Measurements from ENCODE around the gene CASK.

The CASK gene

DNA sequence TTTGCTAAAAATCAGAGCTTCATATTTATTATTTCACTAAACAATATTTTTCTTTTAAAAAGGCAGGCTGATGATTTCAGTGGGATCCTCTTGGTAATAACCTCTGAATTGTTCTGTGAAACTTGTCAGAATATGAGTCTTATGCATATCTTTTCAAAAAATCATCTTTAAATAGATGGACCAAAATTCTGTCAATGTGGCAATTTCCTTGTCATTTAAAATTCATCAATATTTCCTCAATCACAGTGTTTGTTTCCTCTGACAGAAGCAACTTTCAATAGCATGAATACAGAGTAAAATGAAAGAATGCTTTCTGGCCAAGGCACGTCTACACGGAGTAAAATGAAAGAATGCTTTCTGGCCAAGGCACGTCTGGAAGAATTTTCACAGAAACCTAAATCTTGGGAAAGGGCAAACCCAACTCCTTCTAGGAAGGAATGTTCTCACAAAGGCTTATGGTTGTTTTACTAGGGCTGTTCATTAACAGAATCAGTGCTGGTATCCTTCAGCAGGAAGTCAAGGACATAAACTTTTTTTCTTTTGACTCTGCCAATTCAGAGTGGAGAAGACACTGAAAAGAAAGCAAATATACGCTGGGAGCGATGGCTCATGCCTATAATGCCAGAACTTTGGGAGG, 333.6 kb downstream of the CASK start:
- H3K4me3 ChIP-seq, result no peak overlapping the region
- no peak overlapping the region for H3K9ac ChIP-seq (ENCODE audit: insufficient read length)
- no peak for TF ChIP-seq POLR2AphosphoS5 (IDR thresholded peaks at IDR 0.05; ENCODE audit: borderline replicate concordance, low read depth, low read length)
- no peak for TF ChIP-seq EZH2 (IDR thresholded peaks at IDR 0.05)
- no peak for TF ChIP-seq FOXP2 (optimal IDR thresholded peaks at IDR 0.05; ENCODE audit: control extremely low read depth, extremely low read length, insufficient read depth)

DNA sequence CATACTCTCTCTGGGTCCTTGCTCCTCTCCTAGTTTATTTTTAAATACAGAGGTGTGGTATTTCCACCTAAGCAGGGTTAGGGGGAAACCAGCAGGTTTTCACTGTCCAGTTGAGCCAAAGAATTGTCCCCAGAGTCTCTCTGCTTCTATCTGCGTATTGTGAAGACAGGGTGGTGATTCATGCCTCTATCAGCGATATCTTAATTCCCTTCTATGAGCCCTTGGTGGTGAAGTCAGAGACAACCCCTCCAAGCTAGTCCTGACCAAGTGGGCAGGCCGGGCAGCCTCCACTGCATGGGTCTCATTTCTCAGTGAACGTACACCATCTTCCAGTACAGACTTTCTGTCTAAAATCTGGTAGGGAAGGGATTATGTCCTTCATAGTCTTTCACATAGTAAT, 335.1 kb downstream of the CASK start:
- Histone ChIP-seq H3K9me3 (ENCODE audit: low read depth, low read length) (no peaks in the 10 kb centered on the region), H3K36me3 (ENCODE audit: insufficient read depth, low read length) (no peaks in the 10 kb centered on the region), H3K9ac (ENCODE audit: insufficient read length) (no peak overlapping the region), H3K27ac (no peak overlapping the region), H3K4me3 (no peak overlapping the region)
- DNase-seq (ENCODE audit: low read depth, low spot score), result no peak
- TF ChIP-seq EZH2 (IDR thresholded peaks at IDR 0.05) (no peak), POLR2AphosphoS5 (IDR thresholded peaks at IDR 0.05; ENCODE audit: borderline replicate concordance, low read depth, low read length) (no peak), FOXP2 (optimal IDR thresholded peaks at IDR 0.05; ENCODE audit: control extremely low read depth, extremely low read length, insufficient read depth) (no peak)

More for the DNA sequence above, 333.6 kb downstream of the CASK start:
- H3K27ac ChIP-seq, result no peak overlapping the region
- DNase-seq (ENCODE audit: low read depth, low spot score), result no peak
- no peaks in the 10 kb centered on the region for H3K36me3 ChIP-seq (ENCODE audit: insufficient read depth, low read length)
- no peaks in the 10 kb centered on the region for H3K9me3 ChIP-seq (ENCODE audit: low read depth, low read length)

DNA sequence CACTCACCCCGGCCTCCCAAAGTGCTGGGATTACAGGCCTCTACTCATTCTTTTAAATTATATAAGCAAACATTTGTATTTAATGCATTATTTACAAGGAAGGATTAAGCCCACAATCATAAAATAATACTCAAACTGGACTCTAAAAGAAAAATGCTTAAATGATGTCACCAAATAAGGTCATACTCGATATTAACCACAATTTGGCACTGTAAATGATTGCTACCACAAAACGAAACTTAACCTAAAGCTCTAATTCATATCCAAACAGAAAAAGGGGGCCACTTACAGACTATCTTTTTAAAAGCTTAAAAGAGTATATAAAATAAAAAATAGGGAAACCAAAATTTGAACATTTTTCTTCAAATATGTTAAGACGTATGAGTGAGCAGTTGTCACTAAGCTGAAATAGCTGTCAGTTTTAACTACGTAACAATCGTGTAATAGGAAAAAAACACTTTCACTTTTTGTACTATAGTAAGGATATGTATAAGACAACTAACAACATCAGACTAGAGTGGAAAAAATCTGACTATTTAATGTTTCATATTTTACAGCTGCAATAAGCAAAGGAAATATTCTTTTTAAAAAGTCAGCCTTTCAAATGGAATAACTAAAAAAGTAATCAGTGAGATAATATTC, 342.8 kb downstream of the CASK start:
- Histone ChIP-seq H3K36me3 (ENCODE audit: insufficient read depth, low read length) (no peaks in the 10 kb centered on the region), H3K9me3 (ENCODE audit: low read depth, low read length) (no peaks in the 10 kb centered on the region), H3K27ac (no peak overlapping the region), H3K4me3 (no peak overlapping the region), H3K9ac (ENCODE audit: insufficient read length) (no peak overlapping the region)
- DNase-seq (ENCODE audit: low read depth, low spot score), result no peak
- no peak for TF ChIP-seq FOXP2 (optimal IDR thresholded peaks at IDR 0.05; ENCODE audit: control extremely low read depth, extremely low read length, insufficient read depth)
- no peak for TF ChIP-seq POLR2AphosphoS5 (IDR thresholded peaks at IDR 0.05; ENCODE audit: borderline replicate concordance, low read depth, low read length)
- TF ChIP-seq EZH2 (IDR thresholded peaks at IDR 0.05), result no peak

DNA sequence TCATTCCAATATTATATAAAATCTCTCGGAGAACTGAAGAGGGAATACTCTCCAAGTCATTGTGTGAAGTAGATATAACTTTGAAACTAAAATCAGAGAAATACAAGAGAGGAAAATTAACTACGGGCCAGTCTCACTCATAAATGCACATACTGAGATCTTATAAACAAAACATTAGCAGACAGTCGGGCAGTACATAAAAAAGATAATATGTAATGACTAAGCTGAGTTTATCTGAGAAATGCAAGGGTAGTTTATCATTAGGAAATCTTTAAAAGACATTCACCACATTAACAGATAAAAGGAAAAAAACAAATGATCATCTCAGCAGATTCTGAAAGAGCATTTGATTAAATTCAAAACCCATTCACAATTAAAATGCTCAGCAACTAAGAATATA, 359.5 kb downstream of the CASK start:
- DNase-seq (ENCODE audit: low read depth, low spot score), result no peak
- no peaks in the 10 kb centered on the region for H3K36me3 ChIP-seq (ENCODE audit: insufficient read depth, low read length)
- TF ChIP-seq FOXP2 (optimal IDR thresholded peaks at IDR 0.05; ENCODE audit: control extremely low read depth, extremely low read length, insufficient read depth), result no peak
- TF ChIP-seq EZH2 (IDR thresholded peaks at IDR 0.05), result no peak
- TF ChIP-seq POLR2AphosphoS5 (IDR thresholded peaks at IDR 0.05; ENCODE audit: borderline replicate concordance, low read depth, low read length), result no peak
- no peaks in the 10 kb centered on the region for H3K9me3 ChIP-seq (ENCODE audit: low read depth, low read length)
- H3K27ac ChIP-seq, result no peak overlapping the region
- no peak overlapping the region for H3K4me3 ChIP-seq
- H3K9ac ChIP-seq (ENCODE audit: insufficient read length), result no peak overlapping the region

DNA sequence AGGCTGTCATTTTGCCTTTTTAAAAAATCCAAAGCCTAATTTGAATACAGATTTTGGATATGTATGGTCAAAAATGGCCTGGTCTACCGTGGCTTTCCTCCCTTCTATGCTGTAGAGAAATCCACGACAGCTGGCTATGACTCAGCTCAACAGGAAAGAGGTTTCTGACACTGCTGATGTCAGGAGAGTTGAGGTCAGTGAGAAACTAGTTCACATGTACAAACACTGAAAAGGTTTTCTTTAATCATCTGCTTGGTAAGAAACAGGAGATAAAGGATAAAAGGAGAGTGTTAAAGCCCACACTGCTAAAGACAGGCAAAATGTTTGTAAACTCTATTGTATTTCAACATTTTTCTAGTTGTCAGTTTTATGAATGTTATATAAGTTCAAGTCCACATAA, 362.3 kb downstream of the CASK start:
- Histone ChIP-seq H3K27ac (no peak overlapping the region), H3K9ac (ENCODE audit: insufficient read length) (no peak overlapping the region), H3K36me3 (ENCODE audit: insufficient read depth, low read length) (no peaks in the 10 kb centered on the region), H3K9me3 (ENCODE audit: low read depth, low read length) (no peaks in the 10 kb centered on the region), H3K4me3 (no peak overlapping the region)
- no peak for DNase-seq (ENCODE audit: low read depth, low spot score)
- TF ChIP-seq POLR2AphosphoS5 (IDR thresholded peaks at IDR 0.05; ENCODE audit: borderline replicate concordance, low read depth, low read length), result no peak
- no peak for TF ChIP-seq FOXP2 (optimal IDR thresholded peaks at IDR 0.05; ENCODE audit: control extremely low read depth, extremely low read length, insufficient read depth)
- no peak for TF ChIP-seq EZH2 (IDR thresholded peaks at IDR 0.05)

DNA sequence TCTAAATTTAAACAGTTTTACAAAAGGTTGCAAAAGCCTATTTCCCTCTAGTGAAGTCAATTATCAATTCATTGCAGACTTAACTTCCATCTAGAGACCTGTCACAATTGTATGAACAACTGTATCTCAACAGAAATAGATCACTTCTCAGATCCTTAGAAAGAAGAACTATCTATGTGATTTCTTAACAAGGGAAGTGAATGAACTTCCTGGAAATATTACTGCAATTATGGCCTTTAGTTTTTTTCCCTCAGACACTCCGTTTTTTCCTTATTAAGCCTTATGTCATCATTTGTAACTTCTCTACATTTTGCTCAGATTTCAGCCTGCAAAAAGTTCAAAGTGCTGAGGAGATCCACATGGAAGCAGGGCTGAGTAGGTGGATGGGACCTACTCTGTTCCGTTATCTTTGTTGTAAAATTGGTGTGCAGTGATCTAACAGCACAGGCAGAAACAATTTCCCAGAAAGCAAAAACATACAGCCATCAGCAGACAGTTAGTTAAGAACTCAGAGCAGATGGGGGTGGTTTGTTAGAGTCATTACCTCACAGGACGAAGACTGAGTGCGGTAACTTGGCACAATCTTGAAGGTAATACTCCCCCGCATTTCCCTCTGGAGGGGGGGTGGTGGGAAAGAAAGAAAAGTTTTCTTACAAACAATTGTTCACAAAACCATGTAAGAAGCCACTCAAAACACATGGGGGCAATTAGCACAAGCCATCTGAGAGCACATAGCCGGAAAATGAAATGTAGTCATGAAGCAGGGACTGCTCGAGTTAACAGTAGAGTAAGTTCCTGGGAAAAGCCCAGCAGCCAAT, 363.9 kb downstream of the CASK start:
- Histone ChIP-seq H3K4me3 (no peak overlapping the region), H3K36me3 (ENCODE audit: insufficient read depth, low read length) (no peaks in the 10 kb centered on the region), H3K9me3 (ENCODE audit: low read depth, low read length) (no peaks in the 10 kb centered on the region), H3K9ac (ENCODE audit: insufficient read length) (no peak overlapping the region), H3K27ac (no peak overlapping the region)
- no peak for TF ChIP-seq POLR2AphosphoS5 (IDR thresholded peaks at IDR 0.05; ENCODE audit: borderline replicate concordance, low read depth, low read length)
- no peak for TF ChIP-seq EZH2 (IDR thresholded peaks at IDR 0.05)
- TF ChIP-seq FOXP2 (optimal IDR thresholded peaks at IDR 0.05; ENCODE audit: control extremely low read depth, extremely low read length, insufficient read depth), result no peak
- no peak for DNase-seq (ENCODE audit: low read depth, low spot score)

DNA sequence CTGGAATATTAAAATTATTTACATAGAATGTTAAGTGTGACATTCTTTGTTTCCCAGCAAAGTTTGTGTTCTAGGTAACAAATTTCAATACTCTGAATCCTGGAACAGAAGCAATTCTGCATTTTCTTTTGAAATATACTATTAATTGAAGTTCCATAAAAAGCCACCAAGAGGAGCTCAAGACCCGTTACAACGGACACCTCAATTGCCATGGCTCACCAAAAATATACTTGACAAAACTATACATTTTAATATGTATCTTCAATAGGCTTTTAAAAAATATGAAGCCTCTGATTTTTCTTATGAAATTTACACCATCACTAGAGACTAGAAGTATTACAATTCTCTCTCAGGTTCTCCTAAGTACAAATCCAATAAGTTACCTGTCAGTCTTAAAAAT, 364.8 kb downstream of the CASK start:
- TF ChIP-seq POLR2AphosphoS5 (IDR thresholded peaks at IDR 0.05; ENCODE audit: borderline replicate concordance, low read depth, low read length) (no peak), EZH2 (IDR thresholded peaks at IDR 0.05) (no peak), FOXP2 (optimal IDR thresholded peaks at IDR 0.05; ENCODE audit: control extremely low read depth, extremely low read length, insufficient read depth) (no peak)
- Histone ChIP-seq H3K9ac (ENCODE audit: insufficient read length) (no peak overlapping the region), H3K4me3 (no peak overlapping the region), H3K36me3 (ENCODE audit: insufficient read depth, low read length) (no peaks in the 10 kb centered on the region), H3K9me3 (ENCODE audit: low read depth, low read length) (no peaks in the 10 kb centered on the region), H3K27ac (no peak overlapping the region)
- DNase-seq (ENCODE audit: low read depth, low spot score), result no peak

DNA sequence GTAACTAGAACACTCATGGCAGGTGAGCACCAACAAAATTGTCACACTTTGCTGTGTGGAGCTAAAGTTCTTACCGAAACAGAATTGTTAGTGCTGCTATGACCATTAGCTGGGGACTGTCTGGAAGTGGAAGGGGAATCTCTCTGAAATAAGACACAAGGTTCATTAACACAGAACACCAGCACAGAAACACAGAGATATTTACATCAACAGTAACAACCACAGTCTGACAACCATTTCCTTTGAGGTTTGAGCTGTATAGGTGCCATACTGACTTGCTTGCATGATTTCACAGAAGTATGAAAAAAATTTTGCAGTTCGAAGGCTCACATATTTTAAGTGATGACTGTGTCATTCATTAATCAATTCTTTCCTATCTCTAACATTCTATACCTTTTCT, 366.4 kb downstream of the CASK start:
- Histone ChIP-seq H3K36me3 (ENCODE audit: insufficient read depth, low read length) (no peaks in the 10 kb centered on the region), H3K9ac (ENCODE audit: insufficient read length) (no peak overlapping the region), H3K27ac (no peak overlapping the region), H3K9me3 (ENCODE audit: low read depth, low read length) (no peaks in the 10 kb centered on the region), H3K4me3 (no peak overlapping the region)
- DNase-seq (ENCODE audit: low read depth, low spot score), result no peak
- no peak for TF ChIP-seq POLR2AphosphoS5 (IDR thresholded peaks at IDR 0.05; ENCODE audit: borderline replicate concordance, low read depth, low read length)
- no peak for TF ChIP-seq FOXP2 (optimal IDR thresholded peaks at IDR 0.05; ENCODE audit: control extremely low read depth, extremely low read length, insufficient read depth)
- no peak for TF ChIP-seq EZH2 (IDR thresholded peaks at IDR 0.05)
